HG03558 (cell line): ENCODE results near the gene DRAM1.

Experiments used
- ATAC-seq: cut with Tn5 transposase; IDR thresholded peaks from one replicate; pipeline ENCODE4 v1.9.1; 2021; ENCODE audit warnings: moderate number of reproducible peaks; ENCODE audit not compliant: unreplicated experiment; ENCODE audit errors: extremely low read depth

Gene DRAM1

GRCh38 chr12:101933866-101934514 is 56.6 kb downstream of the DRAM1 start:
- ATAC-seq: no peak

GRCh38 chr12:101935890-101936746 is 58.7 kb downstream of the DRAM1 start:
- ATAC-seq: peak; percentile 54

GRCh38 chr12:101939306-101939705 is 61.9 kb downstream of the DRAM1 start:
- no peak for ATAC-seq

- no peak for ATAC-seq
These were observed 62.5 kb downstream of the DRAM1 start for GRCh38 chr12:101939856-101940265.

DNA sequence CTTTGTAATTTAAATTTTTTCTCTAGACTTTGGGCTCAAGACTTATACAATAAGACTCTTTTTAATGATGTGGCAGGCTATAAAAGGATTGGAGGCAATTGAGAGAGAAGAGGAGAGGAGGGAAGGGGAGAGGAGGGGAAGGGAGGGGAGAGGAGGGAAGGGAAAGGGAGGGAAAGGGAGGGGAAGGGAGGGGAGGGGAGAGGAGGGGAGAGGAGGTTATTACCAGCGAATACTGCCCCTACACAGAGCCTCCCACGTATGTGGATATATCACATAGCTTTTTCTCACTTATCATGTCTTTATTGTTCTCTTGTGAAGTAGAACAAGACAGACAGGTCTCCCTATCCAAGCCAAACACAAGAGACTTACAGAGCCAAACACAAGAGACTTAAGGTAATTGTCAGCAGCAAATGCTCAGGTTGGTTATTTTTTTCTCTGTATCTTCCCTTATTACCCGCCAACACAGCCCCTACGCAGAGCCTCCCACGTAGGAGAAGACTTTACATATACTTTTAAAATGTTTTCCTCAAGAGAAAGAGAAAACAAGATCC is 63.1 kb downstream of the DRAM1 start:
- no peak for ATAC-seq

- peak; percentile 87 for ATAC-seq
These were observed 64.2 kb downstream of the DRAM1 start for GRCh38 chr12:101941306-101942249.

GRCh38 chr12:101942250-101942605 is 64.8 kb downstream of the DRAM1 start:
- no peak for ATAC-seq

- no peak for ATAC-seq
These were observed 68.2 kb downstream of the DRAM1 start for GRCh38 chr12:101945369-101946232.

DNA sequence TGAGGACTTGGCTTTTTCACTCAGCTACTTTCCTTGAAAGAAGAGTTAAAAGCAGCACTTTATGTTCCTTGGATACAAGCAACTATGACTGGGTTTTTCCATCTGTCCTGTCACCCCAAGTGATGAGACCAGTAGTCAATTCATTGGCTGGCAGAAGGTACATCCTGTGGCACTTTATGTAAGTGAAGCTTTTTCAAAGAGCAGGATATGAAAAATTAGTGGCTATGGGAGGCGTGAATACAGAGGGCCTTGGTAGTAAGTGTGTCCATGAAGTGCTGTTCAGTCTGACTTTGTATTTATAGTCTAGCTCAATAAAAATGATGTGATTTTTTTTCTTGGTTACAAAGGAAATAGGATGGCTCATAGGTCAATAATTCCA is 68.8 kb downstream of the DRAM1 start:
- ATAC-seq: no peak

DNA sequence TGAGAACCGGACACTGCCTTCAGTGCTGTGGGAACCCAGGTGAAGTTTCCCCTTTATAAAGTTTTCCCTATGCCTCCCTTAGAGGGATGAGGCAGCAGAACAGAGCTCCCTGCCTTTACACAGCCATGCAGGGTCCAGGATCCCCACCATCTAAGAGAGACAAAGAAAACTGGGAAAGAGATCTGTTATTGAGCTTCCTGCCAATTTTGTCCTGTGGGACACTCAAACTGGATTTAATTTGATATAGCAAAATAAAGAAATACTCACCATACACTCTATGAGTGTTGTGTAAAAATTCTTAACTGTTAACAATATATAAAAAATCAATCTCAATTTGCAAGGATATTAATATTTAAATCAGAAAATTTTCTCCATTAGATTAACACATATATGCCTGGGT is 69.9 kb downstream of the DRAM1 start:
- no peak for ATAC-seq

GRCh38 chr12:101948365-101948764 is 71.0 kb downstream of the DRAM1 start:
- ATAC-seq: no peak

GRCh38 chr12:101951002-101951670 is 73.8 kb downstream of the DRAM1 start:
- ATAC-seq: no peak

- ATAC-seq: no peak
These were observed 76.7 kb downstream of the DRAM1 start for GRCh38 chr12:101954113-101954512.

- ATAC-seq: no peak
These were observed 77.3 kb downstream of the DRAM1 start for GRCh38 chr12:101954676-101955075.

DNA sequence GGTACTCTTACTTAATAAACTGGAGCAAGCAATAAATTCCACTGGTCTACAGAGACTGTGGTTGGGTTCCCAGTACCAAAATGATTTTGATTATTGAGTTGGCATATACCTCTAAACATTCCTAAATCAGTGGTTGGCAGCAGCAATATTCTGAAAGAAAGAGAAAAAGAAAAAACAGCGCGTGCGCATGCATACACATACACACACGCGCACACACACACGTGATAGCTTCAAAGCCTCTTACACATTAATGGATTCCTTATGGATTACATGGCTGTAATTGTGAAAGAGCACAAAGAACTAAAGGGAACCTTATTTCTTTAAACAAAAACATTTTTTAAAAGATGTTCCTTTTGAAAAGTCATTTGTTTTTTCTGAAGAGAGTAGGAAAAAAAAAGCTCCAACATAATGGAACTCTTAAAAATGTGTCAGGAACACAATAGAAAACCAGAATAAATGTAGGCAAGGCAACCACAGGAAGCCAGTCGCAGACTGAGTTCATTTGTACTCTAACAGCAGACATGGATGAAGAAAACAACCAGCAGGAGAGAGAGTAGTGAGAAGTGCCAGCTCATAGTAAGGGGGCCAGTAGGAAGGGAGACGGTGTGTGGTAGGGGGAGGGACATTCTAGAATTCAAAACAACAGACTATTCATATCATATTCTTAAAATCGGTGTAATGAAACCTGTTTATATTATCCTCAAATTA is 80.0 kb downstream of the DRAM1 start:
- no peak for ATAC-seq

- ATAC-seq: no peak
These were observed 82.2 kb downstream of the DRAM1 start for GRCh38 chr12:101959607-101960006.

DNA sequence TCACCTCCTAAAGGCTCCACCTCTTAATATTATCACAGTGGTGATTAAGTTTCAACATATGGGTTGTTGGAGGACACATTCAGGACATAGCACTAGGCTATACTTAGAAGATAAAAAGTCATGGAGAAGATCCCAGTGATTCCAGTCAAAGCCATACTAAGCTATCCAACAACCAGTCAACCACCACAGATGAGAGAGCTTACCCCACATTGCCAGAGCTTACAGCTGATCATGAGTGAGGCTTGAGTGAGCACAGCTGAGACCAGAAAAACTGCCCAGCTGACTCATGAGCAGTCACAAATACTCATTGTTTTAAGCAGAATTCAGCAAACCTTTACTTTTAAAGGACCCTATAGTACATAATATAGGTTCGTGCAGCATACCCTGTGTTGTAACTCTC is 85.1 kb downstream of the DRAM1 start:
- no peak for ATAC-seq

DNA sequence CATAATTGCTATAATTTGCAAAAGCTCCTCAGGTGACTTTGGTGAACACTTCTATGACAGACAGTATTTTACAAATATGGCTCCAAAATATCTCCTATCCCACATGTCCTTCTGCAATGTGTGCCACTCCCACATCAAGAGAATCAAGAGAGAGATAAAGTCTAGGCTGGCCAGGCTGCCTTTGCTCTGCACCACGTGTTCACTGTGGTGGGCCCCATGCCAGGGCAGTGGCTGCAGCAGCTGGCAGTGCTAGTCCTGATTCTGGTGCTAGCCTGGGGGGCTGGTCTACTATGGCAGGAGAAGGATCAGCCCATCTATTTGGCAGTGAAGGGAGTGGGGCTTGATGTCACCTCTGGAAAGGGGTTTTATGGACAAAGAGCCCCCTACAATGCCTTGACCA is 86.3 kb downstream of the DRAM1 start:
- ATAC-seq: no peak
